GM06990 (cell line): ENCODE results near the gene SFT2D2.

Experiments used
- DNase-seq: peaks from one replicate; pipeline ENCODE4 v3.0.0-alpha.2; 2011; ENCODE audit not compliant: insufficient read length; ENCODE audit errors: extremely low read depth
- H3K27me3 ChIP-seq: replicated peaks from 2 replicates; pipeline ENCODE4 v1.6.0; 2011; ENCODE audit warnings: low read length; ENCODE audit not compliant: control insufficient read depth, insufficient read depth
- H3K36me3 ChIP-seq: 2 replicates; pipeline ENCODE4 v1.5.1; 2011; ENCODE audit warnings: low read length; ENCODE audit not compliant: control insufficient read depth, insufficient read depth
- H3K4me3 ChIP-seq: replicated peaks from 2 replicates; pipeline ENCODE4 v1.5.1; 2011; ENCODE audit warnings: low read depth, mild to moderate bottlenecking, control low read depth, low read length
- TF ChIP-seq, protein P1 (sequence below): IDR thresholded peaks from 2 replicates; pipeline ENCODE4 v1.5.1; 2011; ENCODE audit warnings: low read length, control low read depth, mild to moderate bottlenecking, inconsistent platforms; ENCODE audit not compliant: insufficient read depth, poor library complexity, severe bottlenecking

SFT2D2 gene

GRCh38 chr1:168235937-168236336 lies 10.1 kb downstream of the SFT2D2 start:
- TF ChIP-seq, protein P1, sequence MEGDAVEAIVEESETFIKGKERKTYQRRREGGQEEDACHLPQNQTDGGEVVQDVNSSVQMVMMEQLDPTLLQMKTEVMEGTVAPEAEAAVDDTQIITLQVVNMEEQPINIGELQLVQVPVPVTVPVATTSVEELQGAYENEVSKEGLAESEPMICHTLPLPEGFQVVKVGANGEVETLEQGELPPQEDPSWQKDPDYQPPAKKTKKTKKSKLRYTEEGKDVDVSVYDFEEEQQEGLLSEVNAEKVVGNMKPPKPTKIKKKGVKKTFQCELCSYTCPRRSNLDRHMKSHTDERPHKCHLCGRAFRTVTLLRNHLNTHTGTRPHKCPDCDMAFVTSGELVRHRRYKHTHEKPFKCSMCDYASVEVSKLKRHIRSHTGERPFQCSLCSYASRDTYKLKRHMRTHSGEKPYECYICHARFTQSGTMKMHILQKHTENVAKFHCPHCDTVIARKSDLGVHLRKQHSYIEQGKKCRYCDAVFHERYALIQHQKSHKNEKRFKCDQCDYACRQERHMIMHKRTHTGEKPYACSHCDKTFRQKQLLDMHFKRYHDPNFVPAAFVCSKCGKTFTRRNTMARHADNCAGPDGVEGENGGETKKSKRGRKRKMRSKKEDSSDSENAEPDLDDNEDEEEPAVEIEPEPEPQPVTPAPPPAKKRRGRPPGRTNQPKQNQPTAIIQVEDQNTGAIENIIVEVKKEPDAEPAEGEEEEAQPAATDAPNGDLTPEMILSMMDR = no peak
- H3K27me3 ChIP-seq = no peaks in the 10 kb centered on the region
- H3K4me3 ChIP-seq = no peak overlapping the region
- no peak for DNase-seq
- H3K36me3 ChIP-seq = peaks cover 30% of the 10 kb centered on the region

- Histone ChIP-seq H3K4me3 (no peak overlapping the region), H3K27me3 (no peaks in the 10 kb centered on the region), H3K36me3 (peaks cover 34% of the 10 kb centered on the region)
- TF ChIP-seq, protein P1 = no peak
- DNase-seq = no peak
Measured at GRCh38 chr1:168236836-168237611, 11.2 kb downstream of the SFT2D2 start.

DNA sequence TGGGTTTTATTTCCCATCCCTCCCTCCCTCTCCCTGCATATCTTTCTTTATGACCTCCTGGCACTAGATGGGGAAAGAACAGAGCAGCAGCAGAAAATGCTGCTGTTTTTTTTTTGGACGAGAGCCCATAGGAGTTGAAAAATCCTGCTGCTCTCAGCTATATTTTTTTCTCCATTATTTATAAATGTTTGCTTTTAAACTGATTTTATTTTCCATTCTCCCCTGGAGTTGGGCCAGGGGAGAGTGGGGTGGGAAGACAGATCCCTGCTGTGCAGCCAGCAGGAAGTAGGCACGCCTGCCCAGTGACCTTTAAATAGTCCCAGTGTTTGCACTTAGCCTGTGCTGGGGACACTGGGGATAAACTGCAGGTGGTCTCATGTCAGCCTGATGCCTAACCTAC lies 17.4 kb downstream of the SFT2D2 start:
- no peaks in the 10 kb centered on the region for H3K27me3 ChIP-seq
- H3K36me3 ChIP-seq = peaks cover 33% of the 10 kb centered on the region
- no peak overlapping the region for H3K4me3 ChIP-seq
- TF ChIP-seq, protein P1 = no peak
- DNase-seq = no peak

- no peak for DNase-seq
- no peaks in the 10 kb centered on the region for H3K27me3 ChIP-seq
- no peak overlapping the region for H3K4me3 ChIP-seq
- TF ChIP-seq, protein P1 = no peak
- H3K36me3 ChIP-seq = peaks cover 32% of the 10 kb centered on the region
Measured at GRCh38 chr1:168243636-168244212, 17.9 kb downstream of the SFT2D2 start.

GRCh38 chr1:168245042-168245441 lies 19.2 kb downstream of the SFT2D2 start:
- Histone ChIP-seq H3K36me3 (peaks cover 28% of the 10 kb centered on the region), H3K4me3 (no peak overlapping the region), H3K27me3 (no peaks in the 10 kb centered on the region)
- TF ChIP-seq, protein P1 = no peak
- DNase-seq = no peak
